VCaP (cell line): Measurements from ENCODE around the gene KDM4C.

Experiments used
- H3K27ac ChIP-seq: fragments of 450-650 bp; 2 replicates; pipeline ENCODE4 v1.5.1; 2017
- TF ChIP-seq, protein P1 (sequence below): fragments of 450-650 bp; conservative IDR thresholded peaks from 2 replicates; pipeline ENCODE4 v1.5.1; 2017; ENCODE audit warnings: mild to moderate bottlenecking, moderate library complexity

Gene KDM4C

GRCh38 chr9:6991418-6991817, 233.6 kb downstream of the KDM4C start:
- H3K27ac ChIP-seq: no peak overlapping the region
- TF ChIP-seq, protein P1, sequence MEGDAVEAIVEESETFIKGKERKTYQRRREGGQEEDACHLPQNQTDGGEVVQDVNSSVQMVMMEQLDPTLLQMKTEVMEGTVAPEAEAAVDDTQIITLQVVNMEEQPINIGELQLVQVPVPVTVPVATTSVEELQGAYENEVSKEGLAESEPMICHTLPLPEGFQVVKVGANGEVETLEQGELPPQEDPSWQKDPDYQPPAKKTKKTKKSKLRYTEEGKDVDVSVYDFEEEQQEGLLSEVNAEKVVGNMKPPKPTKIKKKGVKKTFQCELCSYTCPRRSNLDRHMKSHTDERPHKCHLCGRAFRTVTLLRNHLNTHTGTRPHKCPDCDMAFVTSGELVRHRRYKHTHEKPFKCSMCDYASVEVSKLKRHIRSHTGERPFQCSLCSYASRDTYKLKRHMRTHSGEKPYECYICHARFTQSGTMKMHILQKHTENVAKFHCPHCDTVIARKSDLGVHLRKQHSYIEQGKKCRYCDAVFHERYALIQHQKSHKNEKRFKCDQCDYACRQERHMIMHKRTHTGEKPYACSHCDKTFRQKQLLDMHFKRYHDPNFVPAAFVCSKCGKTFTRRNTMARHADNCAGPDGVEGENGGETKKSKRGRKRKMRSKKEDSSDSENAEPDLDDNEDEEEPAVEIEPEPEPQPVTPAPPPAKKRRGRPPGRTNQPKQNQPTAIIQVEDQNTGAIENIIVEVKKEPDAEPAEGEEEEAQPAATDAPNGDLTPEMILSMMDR: no peak

GRCh38 chr9:6996061-6996854, 238.5 kb downstream of the KDM4C start:
- TF ChIP-seq, protein P1: no peak

DNA sequence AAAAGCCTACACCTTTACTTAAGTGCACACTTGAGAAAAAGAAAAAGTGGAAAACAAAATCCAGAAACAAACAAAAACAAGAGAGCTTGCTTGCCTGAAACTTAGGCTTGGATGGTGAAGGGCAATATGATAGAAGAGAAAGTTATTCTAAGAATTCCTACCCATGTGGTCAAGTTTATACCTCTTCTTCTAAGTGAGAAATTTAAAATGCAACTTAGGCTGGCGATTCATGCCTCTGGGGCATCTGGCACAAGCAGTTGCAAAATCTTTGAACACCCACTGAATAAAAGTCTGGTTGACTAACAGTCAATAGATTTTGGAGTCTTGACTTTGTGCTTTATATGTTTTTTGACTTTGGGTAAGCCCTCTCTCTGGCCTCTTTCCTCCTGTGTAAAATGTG, 239.6 kb downstream of the KDM4C start:
- no peak overlapping the region for H3K27ac ChIP-seq
- TF ChIP-seq, protein P1: no peak

More at GRCh38 chr9:6996061-6996854, 238.5 kb downstream of the KDM4C start:
- H3K27ac ChIP-seq: no peak overlapping the region

- TF ChIP-seq, protein P1: no peak
- H3K27ac ChIP-seq: peak overlapping the region; percentile 25
Observed at GRCh38 chr9:6999794-7000193, 242.0 kb downstream of the KDM4C start.

DNA sequence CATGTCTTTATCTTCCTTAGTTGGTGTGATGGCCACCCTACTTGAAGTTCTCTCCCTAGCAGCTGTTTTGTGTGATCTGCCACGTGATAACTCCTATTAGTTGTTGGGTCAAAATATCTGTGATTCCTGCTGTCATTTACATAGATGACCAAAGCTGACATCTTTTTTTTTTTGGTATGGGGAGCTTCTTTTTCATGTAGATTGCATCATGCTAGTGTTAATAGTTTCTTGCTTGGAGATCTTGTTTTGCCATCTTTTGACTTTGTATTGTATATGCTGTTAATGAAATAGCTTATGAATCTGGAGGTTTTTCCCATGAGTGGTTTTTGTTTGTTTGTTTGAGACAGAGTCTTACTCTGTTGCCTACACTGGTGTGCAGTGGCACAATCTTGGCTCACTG, 243.8 kb downstream of the KDM4C start:
- TF ChIP-seq, protein P1: no peak
- H3K27ac ChIP-seq: no peak overlapping the region

DNA sequence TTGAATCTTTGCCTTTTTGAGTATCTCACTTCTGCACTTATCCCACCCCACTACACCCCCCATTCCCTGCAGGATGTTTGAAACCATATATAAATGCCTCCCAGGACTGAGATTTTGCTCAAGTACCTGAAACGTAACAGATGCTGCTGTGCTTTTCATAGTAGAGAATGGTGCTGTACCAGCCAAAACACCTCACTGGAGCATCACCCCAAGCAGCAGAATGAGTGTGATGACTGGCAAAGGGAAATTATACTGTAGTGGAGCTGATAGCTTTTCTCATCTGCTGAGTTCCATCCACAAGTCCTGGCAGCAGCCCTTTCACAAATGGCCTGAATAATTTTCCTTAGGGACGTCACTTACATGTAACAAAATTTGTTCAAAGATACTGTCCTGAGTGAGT, 246.1 kb downstream of the KDM4C start:
- no peak overlapping the region for H3K27ac ChIP-seq
- TF ChIP-seq, protein P1: no peak

- H3K27ac ChIP-seq: no peak overlapping the region
- TF ChIP-seq, protein P1: no peak
Observed at GRCh38 chr9:7006417-7006816, 248.6 kb downstream of the KDM4C start.
